ENCODE results near the gene C2CD2L.

- no peak for TF ChIP-seq CSRNP3 (CRISPR knock-in tag; IDR thresholded peaks at IDR 0.05)
- TF ChIP-seq CREB5 (CRISPR knock-in tag; IDR thresholded peaks at IDR 0.05; ENCODE audit: low read depth): no peak
- TF ChIP-seq ZNF70 (CRISPR knock-in tag; IDR thresholded peaks at IDR 0.05): no peak
These were observed 39.5 kb upstream of the C2CD2L start, which contains the start of gene VPS11 for GRCh38 chr11:119067371-119068222.
